Keratinocyte (primary cell): ENCODE data around the gene APCDD1. TPM values are rescaled to one million over a fixed set of nuclear protein-coding genes. Genes with fewer than 3 reads are reported as not detected.

Experiments
- DNase-seq: peaks from one replicate; pipeline ENCODE4 v3.0.0-alpha.2; 2011; ENCODE audit warnings: low read depth, missing footprints, low spot score
- FAIRE-seq: peaks from 2 replicates; lab custom pipeline; 2011; peaks lifted over from hg19 to GRCh38; lab: Jason Lieb, UNC
- H2AFZ ChIP-seq: 2 replicates; pipeline ENCODE4 v1.6.0; 2012; ENCODE audit warnings: low read length, control low read depth, inconsistent platforms; ENCODE audit not compliant: control insufficient read depth
- H3K27ac ChIP-seq: 2 replicates; pipeline ENCODE4 v1.5.1; 2011; ENCODE audit warnings: low read length; ENCODE audit not compliant: control insufficient read depth, insufficient read depth
- H3K27me3 ChIP-seq: 3 replicates; pipeline ENCODE4 v1.6.0; 2011; ENCODE audit warnings: low read length; ENCODE audit not compliant: control insufficient read depth, insufficient read depth; ENCODE audit errors: extremely low read depth
- H3K36me3 ChIP-seq, 2 experiments: 2 replicates in 1 of 2; 3 replicates in 1 of 2; pipeline ENCODE4 v1.5.1; 2011; ENCODE audit warnings: low read length in 2 of 2, mild to moderate bottlenecking in 1 of 2; ENCODE audit not compliant: control insufficient read depth in 2 of 2, insufficient read depth in 2 of 2; ENCODE audit errors: extremely low read depth in 1 of 2
- H3K4me1 ChIP-seq: 3 replicates; pipeline ENCODE4 v1.5.1; 2011; ENCODE audit warnings: low read length; ENCODE audit not compliant: control insufficient read depth, insufficient read depth; ENCODE audit errors: extremely low read depth
- H3K4me2 ChIP-seq: 3 replicates; pipeline ENCODE4 v1.6.0; 2011; ENCODE audit warnings: low read depth, low read length; ENCODE audit not compliant: control insufficient read depth, insufficient read depth; ENCODE audit errors: extremely low read depth
- H3K4me3 ChIP-seq, 3 experiments: fragments of 200-600 bp in 1 of 3; sonication (generic) in 1 of 3; 2 replicates in 2 of 3; 3 replicates in 1 of 3; pipeline ENCODE4 v1.5.1; 2011 to 2016; ENCODE audit warnings: low read length in 3 of 3, mild to moderate bottlenecking in 3 of 3, control low read depth in 2 of 3, inconsistent platforms in 1 of 3, low read depth in 1 of 3, mixed read lengths in 1 of 3, mixed run types in 1 of 3, moderate library complexity in 1 of 3; ENCODE audit not compliant: control insufficient read depth in 2 of 3, insufficient read depth in 2 of 3; ENCODE audit errors: extremely low read depth in 1 of 3
- H3K79me2 ChIP-seq: 2 replicates; pipeline ENCODE4 v1.6.0; 2012; ENCODE audit warnings: low read length; ENCODE audit not compliant: control insufficient read depth, insufficient read depth
- H3K9ac ChIP-seq: 3 replicates; pipeline ENCODE4 v1.6.0; 2011; ENCODE audit warnings: low read length; ENCODE audit not compliant: control insufficient read depth, insufficient read depth; ENCODE audit errors: extremely low read depth
- H3K9me1 ChIP-seq: 3 replicates; pipeline ENCODE4 v1.6.0; 2011; ENCODE audit warnings: low read length; ENCODE audit not compliant: control insufficient read depth, insufficient read depth; ENCODE audit errors: extremely low read depth
- H3K9me3 ChIP-seq: 2 replicates; pipeline ENCODE4 v1.5.1; 2012; ENCODE audit warnings: low read depth, low read length; ENCODE audit not compliant: control insufficient read depth
- H4K20me1 ChIP-seq: 3 replicates; pipeline ENCODE4 v1.6.0; 2011; ENCODE audit warnings: low read length; ENCODE audit not compliant: control insufficient read depth, insufficient read depth; ENCODE audit errors: extremely low read depth
- CTCF ChIP-seq, 3 experiments: IDR thresholded peaks in 1 of 3; conservative IDR thresholded peaks in 1 of 3; optimal IDR thresholded peaks in 1 of 3; 2 replicates in 2 of 3; 3 replicates in 1 of 3; pipeline versions ENCODE3 to v1.5.1; 2011; ENCODE audit warnings: low read length in 3 of 3, mild to moderate bottlenecking in 3 of 3, moderate library complexity in 2 of 3, control low read depth in 1 of 3, inconsistent platforms in 1 of 3; ENCODE audit not compliant: insufficient read depth in 2 of 3; ENCODE audit errors: extremely low read depth in 1 of 3
- EZH2 ChIP-seq: IDR thresholded peaks from one replicate; pipeline ENCODE4 v1.6.1; 2012; ENCODE audit warnings: inconsistent platforms, mild to moderate bottlenecking, low read length, moderate library complexity
- dilution Hi-C: fragments of 300-500 bp; cut with MboI; formaldehyde crosslinking; loops from one replicate; pipeline ENCODE4 v1.7.0; 2020; ENCODE audit warnings: low sequenced_read_pairs; ENCODE audit not compliant: extremely low pct_ligation_motif_present
- polyA plus RNA-seq, 5 experiments: library from polyadenylated mRNA; depleted of rRNA in 3 of 5; stranded (reverse) in 3 of 5; stranded (forward) in 1 of 5; unstranded in 1 of 5; fragments of >200 nt; gene quantifications; 1 replicate in 1 of 5; 2 replicates in 3 of 5; 3 replicates in 1 of 5; pipeline versions ENCODE4 v1.2.1 to v1.2.3, GENCODE V29; 2011 to 2012; ENCODE audit warnings: missing spikeins in 2 of 5, low read depth in 1 of 5, low replicate concordance in 1 of 5

Gene APCDD1
- polyA plus RNA-seq, 1 donor (not counting 4 experiments of a cell fraction or from before 2014, with no cell fraction given): 8.5 TPM

- H3K4me1 ChIP-seq: no peaks in the 10 kb centered on the region
- H3K36me3 ChIP-seq: no peaks in the 10 kb centered on the region
- no peak overlapping the region for H3K4me2 ChIP-seq
- no peak overlapping the region for H3K9ac ChIP-seq
- FAIRE-seq (no peak), DNase-seq (no peak)
- dilution Hi-C loops: no loop called here
- no peak for TF ChIP-seq CTCF (optimal IDR thresholded peaks at IDR 0.05 in 1 of 3, IDR thresholded peaks at IDR 0.05 in 1 of 3, conservative IDR thresholded peaks at IDR 0.05 in 1 of 3; ENCODE audit: extremely low read depth in 1 of 3, insufficient read depth in 2 of 3, low read length in 3 of 3)
- no peak for TF ChIP-seq EZH2
- H4K20me1 ChIP-seq: no peaks in the 10 kb centered on the region
- H2AFZ ChIP-seq: no peak overlapping the region
- no peak overlapping the region for H3K27ac ChIP-seq
- H3K9me3 ChIP-seq: no peaks in the 10 kb centered on the region
- no peak overlapping the region for H3K4me3 ChIP-seq
- no peaks in the 10 kb centered on the region for H3K79me2 ChIP-seq
- no peaks in the 10 kb centered on the region for H3K27me3 ChIP-seq
- no peaks in the 10 kb centered on the region for H3K9me1 ChIP-seq
Measured at GRCh38 chr18:10486362-10486761, 31.9 kb downstream of the APCDD1 start.

GRCh38 chr18:10487154-10487553 is 32.7 kb downstream of the APCDD1 start:
- DNase-seq: no peak
- TF ChIP-seq EZH2: no peak
- no peak for TF ChIP-seq CTCF (optimal IDR thresholded peaks at IDR 0.05 in 1 of 3, IDR thresholded peaks at IDR 0.05 in 1 of 3, conservative IDR thresholded peaks at IDR 0.05 in 1 of 3; ENCODE audit: extremely low read depth in 1 of 3, insufficient read depth in 2 of 3, low read length in 3 of 3)
- H3K4me3 ChIP-seq: no peak overlapping the region
- no peaks in the 10 kb centered on the region for H3K9me1 ChIP-seq
- dilution Hi-C loops: no loop called here
- H3K4me1 ChIP-seq: no peaks in the 10 kb centered on the region
- H3K9ac ChIP-seq: no peak overlapping the region
- no peak overlapping the region for H2AFZ ChIP-seq
- no peak overlapping the region for H3K27ac ChIP-seq
- no peak overlapping the region for H3K4me2 ChIP-seq
- H3K27me3 ChIP-seq: no peaks in the 10 kb centered on the region
- no peaks in the 10 kb centered on the region for H3K36me3 ChIP-seq
- H4K20me1 ChIP-seq: no peaks in the 10 kb centered on the region
- FAIRE-seq: no peak
- no peaks in the 10 kb centered on the region for H3K79me2 ChIP-seq
- no peaks in the 10 kb centered on the region for H3K9me3 ChIP-seq
